Tibial nerve (tissue), 4 donors: ENCODE results near the gene CMSS1. TPM values are rescaled to one million over a fixed set of nuclear protein-coding genes. Genes with fewer than 3 reads are reported as not detected.

Experiments
- DNase-seq, 2 donors: peaks; one replicate each; pipeline ENCODE4 v3.0.0-alpha.2; 2019; ENCODE audit warnings: low spot score in 2 of 2
- H3K27ac ChIP-seq, 4 donors: fragments of 200-600 bp; sonication (generic) in 3 of 4; one replicate each; pipeline ENCODE4 v1.5.1; 2017 to 2019; ENCODE audit warnings: mild to moderate bottlenecking in 1 of 4
- H3K27me3 ChIP-seq, 2 donors: fragments of 200-600 bp; sonication (generic) in 1 of 2; one replicate each; pipeline versions ENCODE4 v1.5.1 to v1.6.0; 2017 to 2019
- H3K36me3 ChIP-seq, 3 donors: fragments of 200-600 bp; sonication (generic); one replicate each; pipeline ENCODE4 v1.5.1; 2018 to 2019
- H3K4me1 ChIP-seq, 4 donors: fragments of 200-600 bp; sonication (generic) in 3 of 4; one replicate each; pipeline ENCODE4 v1.5.1; 2017 to 2019
- H3K4me3 ChIP-seq, 4 donors: fragments of 200-600 bp; sonication (generic) in 3 of 4; one replicate each; pipeline ENCODE4 v1.5.1; 2017 to 2019; ENCODE audit warnings: mild to moderate bottlenecking in 1 of 4, moderate library complexity in 1 of 4
- H3K9me3 ChIP-seq, 4 donors: fragments of 200-600 bp; sonication (generic) in 3 of 4; one replicate each; pipeline ENCODE4 v1.5.1; 2017 to 2019
- CTCF ChIP-seq, 5 experiments: fragments of 200-600 bp in 3 of 5; fragments of 450-650 bp in 2 of 5; sonication (generic) in 3 of 5; IDR thresholded peaks; one replicate each; pipeline ENCODE4 v1.5.1; 2016 to 2019; ENCODE audit warnings: antibody characterized with exemption in 5 of 5, mild to moderate bottlenecking in 3 of 5, moderate library complexity in 2 of 5
- EP300 ChIP-seq, 2 donors: sonication (generic); formaldehyde crosslinking; IDR thresholded peaks; one replicate each; pipeline ENCODE4 v1.6.1; 2017; ENCODE audit warnings: antibody characterized with exemption in 2 of 2, mild to moderate bottlenecking in 1 of 2
- POLR2A ChIP-seq, 2 donors: fragments of 450-650 bp; IDR thresholded peaks; one replicate each; pipeline ENCODE4 v1.6.1; 2017; ENCODE audit warnings: antibody characterized with exemption in 2 of 2, mild to moderate bottlenecking in 2 of 2, moderate library complexity in 2 of 2
- WGBS, 2 donors: methylation state at CpG; one replicate each; pipeline ENCODE4 v1.1.5; 2018; 5-methylcytosine and 5-hydroxymethylcytosine counted together
- total RNA-seq, 4 donors: library from RNA; depleted of rRNA; stranded (reverse); fragments of >200 nt; gene quantifications; one replicate each; pipeline ENCODE4 v1.1.0, GENCODE V29; 2016

CMSS1 gene
- total RNA-seq, 4 donors from 2014 or later: 5.5 to 29.1 (median 15.7) TPM

GRCh38 chr3:99848433-99848832 is 30.8 kb downstream of the CMSS1 start:
- H3K27me3 ChIP-seq: no peaks in the 10 kb centered on the region
- H3K4me1 ChIP-seq: peaks cover 0 to 48% (median 13%) of the 10 kb centered on the region in 4 donors
- H3K36me3 ChIP-seq: peaks cover 0 to 13% (median 0%) of the 10 kb centered on the region in 3 donors
- no peak overlapping the region for H3K27ac ChIP-seq
- 66 to 75% methylated on average over 6 of the region's 6 CpGs for WGBS, 2 donors
- peaks cover 0 to 4% (median 0%) of the 10 kb centered on the region in 4 donors for H3K9me3 ChIP-seq
- TF ChIP-seq POLR2A (IDR thresholded peaks at IDR 0.05) (no peak), EP300 (IDR thresholded peaks at IDR 0.05) (no peak), CTCF (IDR thresholded peaks at IDR 0.05) (no peak)
- DNase-seq: no peak
- H3K4me3 ChIP-seq: no peak overlapping the region

- Histone ChIP-seq H3K27me3 (no peaks in the 10 kb centered on the region), H3K9me3 (peaks cover 0 to 4% (median 0%) of the 10 kb centered on the region in 4 donors), H3K36me3 (peaks cover 0 to 13% (median 0%) of the 10 kb centered on the region in 3 donors), H3K4me1 (peaks cover 0 to 28% (median 3%) of the 10 kb centered on the region in 4 donors), H3K27ac (no peak overlapping the region), H3K4me3 (no peak overlapping the region)
- DNase-seq: no peak
- 84 to 90% methylated on average over 6 of the region's 6 CpGs for WGBS, 2 donors
- TF ChIP-seq CTCF (IDR thresholded peaks at IDR 0.05) (no peak), POLR2A (IDR thresholded peaks at IDR 0.05) (no peak), EP300 (IDR thresholded peaks at IDR 0.05) (no peak)
These were observed 32.9 kb downstream of the CMSS1 start for GRCh38 chr3:99850608-99851007.

DNA sequence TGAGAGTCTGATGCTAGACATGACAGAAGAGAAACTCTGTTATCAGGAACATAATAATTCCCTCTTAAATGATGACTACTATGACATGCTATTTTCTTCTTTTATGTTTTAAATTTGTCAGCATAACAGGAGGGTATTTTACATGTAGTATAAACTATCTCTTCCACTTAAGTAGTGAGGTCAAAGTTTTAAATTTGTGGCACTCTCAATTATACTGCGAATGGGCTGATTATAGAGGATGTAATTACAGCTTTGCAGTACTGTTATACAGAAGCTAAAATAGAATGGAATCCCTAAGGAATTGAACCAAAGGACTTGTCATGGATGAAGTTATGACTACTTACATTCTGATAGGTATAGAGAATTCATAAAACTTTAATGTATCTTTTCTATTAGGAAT is 34.3 kb downstream of the CMSS1 start:
- peaks cover 0 to 13% (median 0%) of the 10 kb centered on the region in 3 donors for H3K36me3 ChIP-seq
- no peak overlapping the region for H3K27ac ChIP-seq
- no peaks in the 10 kb centered on the region for H3K27me3 ChIP-seq
- no peak overlapping the region for H3K4me3 ChIP-seq
- WGBS, 2 donors: 86% methylated on average over 1 of the region's 1 CpG
- H3K4me1 ChIP-seq: peaks cover 0 to 15% (median 0%) of the 10 kb centered on the region in 4 donors
- no peak for DNase-seq
- no peak for TF ChIP-seq EP300 (IDR thresholded peaks at IDR 0.05)
- no peak for TF ChIP-seq CTCF (IDR thresholded peaks at IDR 0.05)
- no peak for TF ChIP-seq POLR2A (IDR thresholded peaks at IDR 0.05)
- H3K9me3 ChIP-seq: peaks cover 0 to 4% (median 0%) of the 10 kb centered on the region in 4 donors

GRCh38 chr3:99852851-99853250 is 35.2 kb downstream of the CMSS1 start:
- H3K36me3 ChIP-seq: peaks cover 0 to 13% (median 0%) of the 10 kb centered on the region in 3 donors
- peaks cover 0 to 12% (median 0%) of the 10 kb centered on the region in 4 donors for H3K4me1 ChIP-seq
- DNase-seq: no peak
- no peak overlapping the region for H3K4me3 ChIP-seq
- TF ChIP-seq CTCF (IDR thresholded peaks at IDR 0.05): no peak
- TF ChIP-seq POLR2A (IDR thresholded peaks at IDR 0.05): no peak
- TF ChIP-seq EP300 (IDR thresholded peaks at IDR 0.05): no peak
- H3K27ac ChIP-seq: no peak overlapping the region
- peaks cover 0 to 4% (median 0%) of the 10 kb centered on the region in 4 donors for H3K9me3 ChIP-seq
- no peaks in the 10 kb centered on the region for H3K27me3 ChIP-seq
- 65 to 71% methylated on average over 1 of the region's 1 CpG for WGBS, 2 donors

DNA sequence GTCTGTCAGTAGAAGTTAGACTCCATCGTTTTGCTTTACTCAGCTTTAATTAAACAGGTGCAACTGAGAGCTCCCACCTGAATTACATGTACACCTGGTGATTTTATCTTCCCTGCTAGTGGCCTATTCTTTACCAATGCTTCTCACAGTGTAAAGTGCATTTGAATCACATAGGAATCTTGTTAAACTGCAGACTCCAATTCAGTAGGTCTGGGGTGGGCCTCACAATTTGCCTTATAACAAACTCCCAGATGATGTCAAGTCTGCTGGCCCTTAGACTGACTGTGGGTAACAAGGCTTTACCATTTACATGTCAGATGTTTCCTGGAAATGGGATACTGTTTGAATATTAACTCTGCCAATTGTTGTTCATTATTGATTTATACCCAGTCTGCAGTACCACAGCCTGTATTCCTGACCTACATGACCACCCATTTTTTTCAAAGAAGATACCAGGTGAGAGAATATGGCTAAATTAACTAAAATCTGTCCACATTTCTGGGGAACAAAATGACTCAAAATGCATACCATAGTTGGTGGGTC is 37.2 kb downstream of the CMSS1 start:
- no peak for DNase-seq
- 83 to 85% methylated on average over 1 of the region's 1 CpG for WGBS, 2 donors
- no peak overlapping the region for H3K4me3 ChIP-seq
- TF ChIP-seq POLR2A (IDR thresholded peaks at IDR 0.05): no peak
- no peak for TF ChIP-seq EP300 (IDR thresholded peaks at IDR 0.05)
- no peak for TF ChIP-seq CTCF (IDR thresholded peaks at IDR 0.05)
- H3K27me3 ChIP-seq: no peaks in the 10 kb centered on the region
- peaks cover 0 to 12% (median 0%) of the 10 kb centered on the region in 3 donors for H3K36me3 ChIP-seq
- H3K9me3 ChIP-seq: peaks cover 0 to 4% (median 0%) of the 10 kb centered on the region in 4 donors
- H3K4me1 ChIP-seq: peaks cover 0 to 20% (median 7%) of the 10 kb centered on the region in 4 donors
- H3K27ac ChIP-seq: no peak overlapping the region
